AG04450 (cell line): ENCODE results near the gene MAP7D1. TPM values are rescaled to one million over a fixed set of nuclear protein-coding genes. Genes with fewer than 3 reads are reported as not detected.

ENCODE experiments used
- CTCF ChIA-PET: fragments of 300-600, 350-600 bp; formaldehyde crosslinking; extraction: SDS; loops from one replicate; lab custom pipeline; 2022; ENCODE audit warnings: antibody characterized with exemption, inconsistent platforms; lab: Charles Lee
- POLR2A ChIA-PET: fragments of 350-600 bp; formaldehyde crosslinking; extraction: SDS; loops from one replicate; lab custom pipeline; 2021; ENCODE audit warnings: antibody characterized with exemption, inconsistent platforms; lab: Yijun Ruan, JAX
- DNase-seq: peaks from one replicate; pipeline ENCODE4 v3.0.0-alpha.2; 2011; ENCODE audit warnings: low read depth, low spot score
- H3K27ac ChIP-seq: one replicate; pipeline ENCODE4 v1.5.1; 2012; ENCODE audit warnings: low read depth, low read length, control low read depth
- H3K27me3 ChIP-seq: one replicate; pipeline ENCODE4 v1.6.0; 2012; ENCODE audit warnings: low read length; ENCODE audit not compliant: control insufficient read depth, insufficient read depth
- H3K4me3 ChIP-seq: 2 replicates; pipeline ENCODE4 v1.5.1; 2011; ENCODE audit warnings: mild to moderate bottlenecking, low read depth, low read length, control low read depth
- H3K9me3 ChIP-seq: 2 replicates; pipeline ENCODE4 v1.5.1; 2012; ENCODE audit warnings: low read length; ENCODE audit not compliant: control insufficient read depth, insufficient read depth
- polyA plus RNA-seq: library from polyadenylated mRNA; depleted of rRNA; stranded (reverse); fragments of >200 nt; gene quantifications from 2 replicates; pipeline ENCODE4 v1.2.3, GENCODE V29; 2011
- TF ChIP-seq, protein P1 (sequence below): IDR thresholded peaks from 2 replicates; pipeline ENCODE4 v1.5.1; 2011; ENCODE audit warnings: low read depth, low read length, control low read depth, inconsistent platforms

The MAP7D1 gene
- polyA plus RNA-seq, 1 experiment = 23.4 TPM

DNA sequence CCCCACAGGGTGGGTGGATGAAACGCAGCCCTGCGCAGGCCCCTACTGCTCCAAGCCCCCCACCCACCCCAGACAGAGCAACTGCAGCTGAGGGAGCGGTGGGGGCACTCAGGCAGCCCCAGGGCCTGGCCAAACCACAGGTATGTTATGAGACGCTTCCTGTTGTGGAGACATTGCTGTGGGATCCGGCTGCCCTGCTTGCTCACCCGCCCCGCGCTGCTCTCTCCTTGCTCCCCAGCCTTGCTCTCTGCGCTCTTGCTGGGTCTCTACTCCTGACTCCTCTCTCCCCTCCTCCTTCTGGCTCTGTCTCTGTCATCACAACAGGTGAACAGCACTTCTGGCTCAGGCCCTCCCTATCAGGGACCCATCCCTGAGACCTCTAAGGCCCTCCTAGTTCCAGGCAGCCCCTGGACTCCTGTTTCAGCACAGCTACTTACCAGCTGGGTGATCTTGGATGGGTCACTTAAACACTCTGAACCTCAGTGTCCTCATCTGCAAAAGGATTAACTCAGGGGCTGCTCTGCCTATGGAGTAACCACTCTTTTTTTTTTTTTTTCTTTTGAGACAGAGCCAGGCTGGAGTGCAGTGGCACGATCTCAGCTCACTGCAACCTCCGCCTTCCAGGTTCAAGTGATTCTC, 46.8 kb upstream of the MAP7D1 start:
- peak; percentile 18 for DNase-seq
- Histone ChIP-seq H3K27ac (no peak overlapping the region), H3K4me3 (no peak overlapping the region), H3K9me3 (no peaks in the 10 kb centered on the region; the same call in 1 of the 2 replicates), H3K27me3 (no peaks in the 10 kb centered on the region)
- CTCF ChIA-PET = interaction anchor here (2.4 kb wide), 1 partner anchor 25 kb away, joined by 10 read pairs; no protein-coding TSS in a partner anchor
- POLR2A ChIA-PET = interaction anchor here (0.7 kb wide), 1 partner anchor 20 kb away, joined by 3 read pairs; no protein-coding TSS in a partner anchor
- TF ChIP-seq, protein P1, sequence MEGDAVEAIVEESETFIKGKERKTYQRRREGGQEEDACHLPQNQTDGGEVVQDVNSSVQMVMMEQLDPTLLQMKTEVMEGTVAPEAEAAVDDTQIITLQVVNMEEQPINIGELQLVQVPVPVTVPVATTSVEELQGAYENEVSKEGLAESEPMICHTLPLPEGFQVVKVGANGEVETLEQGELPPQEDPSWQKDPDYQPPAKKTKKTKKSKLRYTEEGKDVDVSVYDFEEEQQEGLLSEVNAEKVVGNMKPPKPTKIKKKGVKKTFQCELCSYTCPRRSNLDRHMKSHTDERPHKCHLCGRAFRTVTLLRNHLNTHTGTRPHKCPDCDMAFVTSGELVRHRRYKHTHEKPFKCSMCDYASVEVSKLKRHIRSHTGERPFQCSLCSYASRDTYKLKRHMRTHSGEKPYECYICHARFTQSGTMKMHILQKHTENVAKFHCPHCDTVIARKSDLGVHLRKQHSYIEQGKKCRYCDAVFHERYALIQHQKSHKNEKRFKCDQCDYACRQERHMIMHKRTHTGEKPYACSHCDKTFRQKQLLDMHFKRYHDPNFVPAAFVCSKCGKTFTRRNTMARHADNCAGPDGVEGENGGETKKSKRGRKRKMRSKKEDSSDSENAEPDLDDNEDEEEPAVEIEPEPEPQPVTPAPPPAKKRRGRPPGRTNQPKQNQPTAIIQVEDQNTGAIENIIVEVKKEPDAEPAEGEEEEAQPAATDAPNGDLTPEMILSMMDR = no peak

DNA sequence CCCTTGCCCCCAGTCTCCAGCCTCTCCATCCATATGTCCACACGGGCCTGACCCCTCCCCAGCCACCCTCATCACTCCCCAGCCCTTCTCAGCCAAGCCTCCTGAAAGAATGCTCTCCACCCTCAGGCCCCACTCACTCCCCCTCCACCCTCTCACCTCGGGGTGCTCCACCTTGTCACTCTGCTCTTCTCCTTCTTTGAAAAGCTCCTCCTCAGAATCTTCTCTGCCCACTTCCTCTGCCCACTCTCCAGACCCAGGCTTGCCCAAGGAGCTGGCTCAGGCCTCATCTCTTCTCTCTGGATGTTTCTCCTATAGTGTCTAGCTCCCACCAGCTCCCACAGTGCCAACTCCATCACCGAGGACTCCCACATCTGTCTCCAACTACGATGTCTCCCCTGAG, 44.8 kb upstream of the MAP7D1 start:
- CTCF ChIA-PET = interaction anchor here (0.8 to 2.4 kb wide), 3 partner anchors 11 to 174 kb away, joined by 3 to 10 read pairs (median 3); no protein-coding TSS in a partner anchor
- DNase-seq = no peak

DNA sequence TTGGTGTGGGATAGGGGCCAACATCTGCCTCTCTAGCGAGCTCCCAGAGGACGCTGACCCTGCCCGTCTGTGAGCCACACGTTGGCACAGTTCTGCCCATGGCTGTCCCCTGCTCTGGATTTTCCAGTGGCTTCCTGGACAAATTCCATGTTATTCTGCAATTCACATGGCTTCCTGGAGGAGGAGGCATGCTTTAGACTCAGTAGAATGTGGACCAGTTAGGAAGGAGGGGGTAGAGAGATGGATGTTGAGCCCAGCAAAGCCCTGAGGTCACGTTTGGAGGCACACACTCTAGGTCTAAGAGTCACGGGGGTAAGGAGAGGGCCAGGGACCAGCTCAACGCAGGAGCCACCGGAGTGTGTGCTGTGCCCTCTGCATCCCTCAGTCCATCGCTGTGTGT, 43.1 kb upstream of the MAP7D1 start:
- Histone ChIP-seq H3K9me3 (no peaks in the 10 kb centered on the region; the same call in 1 of the 2 replicates), H3K27ac (no peak overlapping the region), H3K4me3 (no peak overlapping the region), H3K27me3 (no peaks in the 10 kb centered on the region)
- no peak for DNase-seq
- ChIA-PET CTCF (interaction anchor here (0.5 to 1.0 kb wide), 2 partner anchors 137 to 173 kb away, joined by 3 read pairs; no protein-coding TSS in a partner anchor), POLR2A (no interaction called here)
- TF ChIP-seq, protein P1 = no peak

More for the DNA sequence above, 44.8 kb upstream of the MAP7D1 start:
- POLR2A ChIA-PET = interaction anchor here (0.7 kb wide), 1 partner anchor 35 kb away, joined by 3 read pairs; no protein-coding TSS in a partner anchor
- no peak overlapping the region for H3K27ac ChIP-seq
- no peak overlapping the region for H3K4me3 ChIP-seq
- TF ChIP-seq, protein P1 = no peak
- H3K9me3 ChIP-seq = no peaks in the 10 kb centered on the region; the same call in 1 of the 2 replicates
- no peaks in the 10 kb centered on the region for H3K27me3 ChIP-seq

DNA sequence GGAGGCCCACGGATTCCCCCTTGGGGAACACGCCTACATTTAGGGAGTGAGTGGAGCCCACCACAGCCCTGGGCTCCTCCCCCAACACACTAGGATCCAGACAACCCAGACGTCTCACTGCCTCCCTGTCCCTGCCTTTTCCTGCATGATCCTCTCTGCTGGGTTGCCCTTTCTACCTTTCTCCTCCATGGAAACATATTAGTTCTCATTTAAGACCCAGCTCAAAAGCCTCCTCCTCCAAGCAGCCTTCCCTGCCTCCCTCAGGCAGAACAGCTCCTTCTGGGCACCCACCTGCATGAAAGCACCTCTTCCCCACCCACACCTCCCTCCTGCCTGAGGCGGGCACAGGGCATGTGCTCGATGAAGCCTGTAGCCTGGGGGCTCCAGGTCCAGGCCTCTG, 41.6 kb upstream of the MAP7D1 start:
- CTCF ChIA-PET = interaction anchor here (1.0 kb wide), 1 partner anchor 21 kb away, joined by 4 read pairs; no protein-coding TSS in a partner anchor
- H3K4me3 ChIP-seq = no peak overlapping the region
- DNase-seq = no peak
- no peak overlapping the region for H3K27ac ChIP-seq
- no peaks in the 10 kb centered on the region; the same call in 1 of the 2 replicates for H3K9me3 ChIP-seq
- no peaks in the 10 kb centered on the region for H3K27me3 ChIP-seq
- POLR2A ChIA-PET = no interaction called here
- TF ChIP-seq, protein P1 = no peak

DNA sequence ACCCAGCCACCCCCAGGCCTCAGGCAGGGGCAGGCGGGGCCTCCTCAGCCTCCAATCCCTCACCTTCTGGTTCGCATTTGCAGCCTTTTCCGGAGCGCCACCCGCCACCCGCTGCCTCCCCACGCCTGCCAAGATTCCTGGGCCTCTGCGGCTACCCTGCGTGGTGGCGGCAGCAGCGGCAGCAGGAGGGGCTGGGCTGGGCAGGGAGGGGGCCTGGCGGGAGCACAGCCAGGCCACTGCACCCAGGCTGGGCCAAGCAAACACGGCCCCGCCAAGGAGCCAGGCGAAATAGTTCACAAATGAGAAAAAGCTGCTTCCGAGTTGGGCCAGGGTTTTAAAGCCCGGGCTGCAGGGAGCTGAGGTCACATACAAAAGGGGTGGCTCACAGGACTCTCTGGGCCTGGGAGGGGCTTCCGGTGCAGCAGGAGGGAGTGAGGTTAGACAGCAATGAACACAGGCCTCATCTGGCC, 40.7 kb upstream of the MAP7D1 start:
- CTCF ChIA-PET = interaction anchor here (0.8 to 6.4 kb wide), 5 partner anchors 15 to 171 kb away, joined by 3 to 44 read pairs (median 4); no protein-coding TSS in a partner anchor
- TF ChIP-seq, protein P1 = no peak
- Histone ChIP-seq H3K4me3 (no peak overlapping the region), H3K27me3 (no peaks in the 10 kb centered on the region), H3K27ac (no peak overlapping the region), H3K9me3 (no peaks in the 10 kb centered on the region; the same call in 1 of the 2 replicates)
- no peak for DNase-seq
- POLR2A ChIA-PET = interaction anchor here (0.7 to 0.9 kb wide), 2 partner anchors 18 to 272 kb away, joined by 3 to 4 read pairs; no protein-coding TSS in a partner anchor
